Activated CD4-positive, alpha-beta T cell treated with anti-CD3 and anti-CD28 coated beads, Interleukin-2, amount 50 U/mL, for 1 hour (primary cell): Measurements from ENCODE around the gene METTL13.
A peak's percentile ranks its signal among the peaks of the same experiment; 100 is the strongest.

ENCODE experiments used
- DNase-seq: peaks from one replicate; pipeline ENCODE4 v3.0.0-alpha.2; 2020

The METTL13 gene

DNA sequence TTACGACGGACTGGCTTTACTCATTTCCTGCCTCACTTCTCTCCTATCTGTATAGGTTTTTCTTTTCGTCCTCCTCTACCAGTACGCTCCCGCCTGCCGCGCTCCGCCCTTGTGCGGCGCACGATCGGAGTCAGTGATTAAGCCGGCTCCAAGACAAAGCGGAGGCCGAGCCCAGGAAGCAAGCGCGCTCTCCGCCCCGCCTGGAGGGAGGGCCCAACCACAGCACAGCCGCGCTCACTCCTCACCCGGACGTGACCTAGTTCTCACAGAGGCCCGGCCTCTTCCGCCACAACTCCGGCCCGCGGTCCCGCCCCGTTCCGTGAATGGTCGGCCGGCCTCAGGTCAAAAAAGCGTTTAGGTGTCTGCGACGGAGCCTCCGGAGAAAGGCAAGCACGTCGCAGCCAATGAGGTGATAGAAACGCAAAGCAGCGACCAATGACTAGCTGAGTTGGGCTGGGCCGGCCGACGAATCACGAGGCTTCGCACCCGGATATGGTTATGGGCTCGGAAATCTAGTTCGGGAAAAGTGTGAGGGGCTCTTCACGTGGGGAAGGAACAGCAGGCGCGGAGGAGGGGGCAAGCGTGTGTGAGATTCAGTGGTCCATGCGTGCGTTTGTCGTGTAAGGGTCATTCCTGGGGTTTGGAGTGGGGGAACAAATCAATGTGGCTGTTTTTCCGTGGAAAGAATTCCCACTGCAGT, at the start of gene METTL13:
TSS of gene METTL13 (plus strand) at position 485 of the 700 bp plus-strand sequence. CDS start 308 bp downstream, outside the sequence.
- DNase-seq: peak; percentile 98

DNA sequence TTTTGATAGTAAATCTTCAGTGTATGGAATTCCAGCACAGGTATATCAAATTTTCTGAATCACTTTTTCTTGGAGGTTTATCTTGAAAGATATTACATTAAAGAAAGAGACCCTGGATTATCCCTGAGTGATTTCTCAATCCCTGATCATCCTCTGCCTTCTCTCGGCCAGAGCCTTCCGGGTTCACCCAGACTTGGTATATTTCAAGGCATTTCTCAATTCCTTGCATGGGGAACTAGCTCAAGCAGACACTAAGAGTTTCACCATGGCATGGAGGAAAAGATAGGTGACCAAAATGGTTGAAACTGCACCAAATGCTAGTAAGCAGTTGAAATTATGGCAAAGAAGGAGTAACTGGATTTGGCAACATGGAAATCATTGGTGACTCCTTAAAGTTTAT, 45.3 kb upstream of the METTL13 start:
- no peak for DNase-seq

DNA sequence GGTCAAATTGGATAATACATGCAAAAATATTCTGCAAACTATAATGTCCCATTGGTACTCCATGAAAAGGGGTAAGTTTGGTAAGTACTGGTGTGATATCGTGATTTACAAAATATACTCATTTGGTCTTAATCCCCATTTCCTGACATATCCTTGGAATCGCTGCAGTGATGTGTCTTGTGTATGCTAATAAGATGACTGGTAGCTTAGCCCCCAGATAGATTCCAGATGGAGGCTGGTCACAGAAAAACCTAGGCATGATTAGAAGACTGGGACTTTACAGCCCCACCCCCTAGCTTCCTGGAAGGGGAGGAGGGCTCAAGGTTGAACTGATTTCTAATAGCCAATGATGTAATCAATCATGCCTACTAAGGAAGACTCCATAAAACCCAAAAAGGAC, 42.5 kb upstream of the METTL13 start:
- no peak for DNase-seq

DNA sequence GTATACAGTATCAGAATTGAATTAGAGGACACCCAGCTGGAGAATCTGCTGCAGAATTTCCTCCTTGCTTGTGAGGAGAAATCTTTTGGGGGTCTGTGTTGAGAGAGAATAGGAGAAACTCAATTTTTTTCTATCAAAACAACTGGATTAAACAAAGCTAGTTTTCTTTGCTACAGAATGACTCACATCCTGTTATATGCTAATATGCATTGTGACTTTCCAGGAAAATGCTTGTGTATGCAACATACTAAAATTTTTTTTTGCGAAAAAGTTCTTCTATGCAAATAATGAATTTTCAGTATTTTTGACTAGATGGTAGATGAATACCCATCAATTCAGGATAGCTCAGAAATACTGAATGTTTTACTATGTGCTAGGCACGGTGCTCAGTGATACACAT, 41.8 kb upstream of the METTL13 start:
- no peak for DNase-seq

- no peak for DNase-seq
Observed at GRCh38 chr1:171740356-171740863, 41.0 kb upstream of the METTL13 start.

DNA sequence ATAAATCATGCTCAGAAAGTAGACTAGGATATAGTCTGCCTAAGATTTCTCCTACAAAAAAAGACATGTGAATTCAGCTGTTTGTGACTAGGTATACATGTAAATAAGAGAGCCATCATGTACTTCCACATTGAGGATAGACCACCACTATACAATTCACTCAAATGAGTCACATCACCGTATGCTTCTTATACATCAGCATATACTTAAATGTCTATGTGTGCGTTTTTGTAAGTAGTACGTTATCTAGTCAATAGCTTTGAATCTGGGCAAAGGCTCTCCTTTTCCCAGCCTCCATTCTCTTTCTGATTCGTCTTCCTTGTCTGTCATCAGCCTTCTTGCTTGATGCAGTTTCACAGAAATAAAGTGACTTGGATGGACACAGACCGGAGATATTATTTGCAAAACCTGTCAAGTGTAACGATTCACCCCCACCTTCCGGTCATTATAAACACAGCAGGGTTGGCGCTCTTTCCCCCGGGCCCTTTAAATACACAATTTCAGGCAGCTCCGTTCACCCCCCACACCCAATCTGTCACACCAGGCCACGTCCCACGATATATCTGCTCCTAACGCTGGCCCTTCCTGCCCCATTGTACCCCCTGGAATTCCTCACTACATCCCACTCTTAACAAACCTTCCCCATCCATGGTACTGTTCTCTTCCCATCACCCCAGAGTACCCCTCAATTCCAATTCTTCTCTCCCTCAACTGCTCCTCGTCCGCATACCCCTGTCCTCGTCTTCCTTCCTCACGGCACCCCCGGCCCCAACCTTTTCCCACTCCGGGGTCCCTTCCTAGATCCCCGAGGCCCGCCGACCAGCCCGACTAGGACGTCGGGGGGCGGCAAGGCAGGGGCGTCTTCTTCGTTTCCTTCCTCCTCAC, 40.2 kb upstream of the METTL13 start:
- peak; percentile 37 for DNase-seq

GRCh38 chr1:171741872-171742576, 39.4 kb upstream of the METTL13 start, which contains the start of gene VAMP4:
VAMP4 (minus strand) TSS chr1:171742065; CDS start chr1:171738414, 3,651 bp downstream.
- DNase-seq: peak; percentile 86

GRCh38 chr1:171742577-171742922, 38.9 kb upstream of the METTL13 start:
- DNase-seq: peak; percentile 7

DNA sequence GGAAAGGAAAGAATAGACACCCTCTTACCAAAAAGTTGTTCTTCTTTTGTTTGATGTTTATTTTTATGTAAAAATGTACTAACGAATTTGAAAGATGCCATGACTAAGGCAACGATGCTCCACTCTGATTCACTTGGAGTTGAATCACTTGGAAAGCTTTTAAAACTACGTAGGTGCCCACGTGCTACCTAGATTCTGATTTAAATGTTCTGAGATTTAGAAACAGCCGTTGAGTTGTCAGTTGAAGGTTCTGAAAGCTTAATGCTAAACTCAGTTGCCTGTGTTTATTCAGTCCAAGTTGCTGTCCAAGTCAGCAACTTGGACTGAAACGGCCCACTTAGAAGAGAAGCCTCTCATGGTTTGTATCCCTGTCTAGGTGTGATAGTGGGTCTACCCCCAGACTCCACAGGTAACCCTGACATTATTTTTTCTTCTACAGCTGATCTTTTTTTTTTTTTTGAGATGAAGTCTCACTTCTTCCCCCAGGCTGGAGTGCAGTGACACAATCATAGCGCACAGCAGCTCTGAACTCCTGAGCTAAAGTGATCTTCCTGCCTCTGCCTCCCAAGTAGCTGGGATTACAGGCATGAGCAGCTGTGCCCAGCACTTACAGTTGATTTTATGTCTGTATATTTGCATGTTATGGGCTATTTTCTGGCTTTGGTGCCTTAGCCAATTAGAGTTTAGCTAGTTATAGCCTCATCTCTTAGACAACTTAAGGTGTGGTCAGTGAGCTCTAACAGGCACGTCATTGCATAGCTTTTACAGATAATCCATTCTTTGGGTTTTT, 38.2 kb upstream of the METTL13 start:
- no peak for DNase-seq

DNA sequence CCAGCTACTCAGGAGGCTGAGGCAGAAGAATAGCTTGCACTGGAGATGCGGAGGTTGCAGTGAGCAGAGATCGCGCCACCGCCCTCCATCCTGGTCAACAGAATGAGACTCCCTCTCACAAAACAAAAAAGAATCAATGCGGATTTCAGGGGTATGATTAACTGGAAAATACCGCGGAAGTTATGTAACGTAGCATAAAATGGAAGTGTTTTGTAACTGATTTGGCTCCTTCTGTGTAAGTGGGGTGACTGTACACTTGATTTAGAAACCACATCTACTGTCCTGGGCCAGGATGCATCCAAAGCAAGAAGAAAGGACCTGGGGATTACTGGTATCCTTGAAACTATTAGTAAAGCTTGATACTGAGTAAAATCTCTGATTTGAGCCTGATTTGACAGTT, 36.5 kb upstream of the METTL13 start:
- no peak for DNase-seq

DNA sequence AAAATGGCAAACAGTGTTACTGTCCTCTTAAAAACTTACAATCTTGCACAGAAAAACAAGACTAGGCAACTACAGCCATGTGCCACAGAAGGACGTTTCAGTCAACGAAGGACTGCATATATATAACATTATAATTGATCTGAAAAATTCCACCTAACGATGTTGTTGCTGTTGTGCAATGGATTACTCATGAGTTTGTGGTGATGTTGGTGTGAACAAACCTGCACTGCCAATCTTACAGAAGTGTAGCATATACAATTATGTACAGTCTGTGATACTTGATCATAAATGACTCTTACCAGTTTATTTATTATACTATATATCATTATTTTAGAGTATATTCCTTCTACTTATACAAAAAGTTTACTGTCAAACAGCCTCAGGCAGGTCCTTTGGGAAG, 32.8 kb upstream of the METTL13 start:
- DNase-seq: no peak

DNA sequence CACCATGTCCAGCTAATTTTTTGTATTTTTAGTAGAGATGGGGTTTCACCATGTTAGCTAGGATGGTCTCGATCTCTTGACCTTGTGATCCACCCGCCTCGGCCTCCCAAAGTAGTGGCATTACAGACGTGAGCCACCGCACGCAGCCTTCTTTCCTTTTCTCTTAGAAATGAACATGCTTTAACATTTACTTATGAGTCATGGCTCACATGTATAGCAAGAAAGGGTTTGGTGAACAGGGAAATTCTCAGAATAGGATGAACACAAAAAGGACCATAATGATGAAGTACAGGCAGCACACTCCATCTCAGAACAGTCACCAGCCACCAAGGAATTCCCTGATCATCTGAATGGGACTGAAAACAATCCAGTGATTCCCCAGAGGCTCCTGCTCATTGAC, 30.2 kb upstream of the METTL13 start:
- no peak for DNase-seq

DNA sequence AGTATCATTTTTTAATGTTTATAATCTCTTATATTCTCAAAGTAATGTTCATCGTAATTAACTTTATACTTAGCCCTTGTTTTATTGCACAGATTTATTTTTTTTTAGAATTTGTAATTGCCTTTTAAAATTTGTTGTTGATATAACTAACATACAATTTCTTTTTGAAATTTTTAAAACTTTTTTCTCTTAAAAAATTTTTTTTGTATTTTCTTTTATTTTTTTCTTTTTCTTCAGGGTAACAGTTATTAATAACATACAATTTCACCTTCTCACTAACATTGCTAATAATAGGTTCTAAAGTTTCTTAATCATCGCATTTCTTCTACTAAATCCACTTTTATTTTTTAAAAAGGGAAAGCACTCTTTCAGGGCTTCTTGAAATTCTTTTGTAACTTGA, 28.3 kb upstream of the METTL13 start:
- no peak for DNase-seq

- no peak for DNase-seq
Observed at GRCh38 chr1:171753685-171754352, 27.6 kb upstream of the METTL13 start.

DNA sequence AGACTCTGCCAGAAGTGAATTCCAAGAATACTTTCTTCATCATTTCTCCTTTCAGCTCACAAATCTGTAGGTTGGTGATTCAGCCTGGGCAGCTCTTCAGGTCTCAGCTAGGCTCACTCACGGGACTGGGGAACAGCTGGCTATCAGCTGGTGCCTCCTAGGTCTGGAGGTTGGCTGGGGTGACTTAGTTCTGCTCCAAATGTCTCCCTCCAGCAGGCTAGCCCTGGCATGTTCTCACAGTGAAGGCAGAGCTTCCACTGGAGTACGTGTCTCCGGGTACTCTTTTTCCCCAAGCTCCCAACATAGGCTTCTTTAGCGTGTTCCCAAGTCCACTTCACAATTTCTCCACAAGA, 27.1 kb upstream of the METTL13 start:
- DNase-seq: no peak

DNA sequence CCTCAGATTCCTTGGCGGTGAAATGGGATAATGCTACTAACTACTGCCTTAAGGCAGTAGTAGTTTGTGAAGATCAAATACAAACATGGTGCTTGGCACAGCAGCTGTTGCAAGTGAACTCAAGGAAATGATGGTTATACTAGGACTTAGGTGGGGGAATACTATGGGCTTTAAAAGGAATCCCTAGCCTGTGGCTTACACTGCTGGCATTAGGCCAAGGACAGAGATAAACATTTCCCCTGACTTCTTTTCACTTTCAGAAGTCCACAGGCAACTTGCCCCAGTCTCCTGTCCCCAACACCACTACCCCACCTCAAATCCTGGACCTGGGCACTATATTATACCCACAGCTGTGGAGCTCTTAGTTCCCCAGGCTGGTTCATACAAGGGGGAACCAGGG, 26.5 kb upstream of the METTL13 start:
- DNase-seq: no peak

- DNase-seq: no peak
Observed at GRCh38 chr1:171756856-171757255, 24.6 kb upstream of the METTL13 start.

DNA sequence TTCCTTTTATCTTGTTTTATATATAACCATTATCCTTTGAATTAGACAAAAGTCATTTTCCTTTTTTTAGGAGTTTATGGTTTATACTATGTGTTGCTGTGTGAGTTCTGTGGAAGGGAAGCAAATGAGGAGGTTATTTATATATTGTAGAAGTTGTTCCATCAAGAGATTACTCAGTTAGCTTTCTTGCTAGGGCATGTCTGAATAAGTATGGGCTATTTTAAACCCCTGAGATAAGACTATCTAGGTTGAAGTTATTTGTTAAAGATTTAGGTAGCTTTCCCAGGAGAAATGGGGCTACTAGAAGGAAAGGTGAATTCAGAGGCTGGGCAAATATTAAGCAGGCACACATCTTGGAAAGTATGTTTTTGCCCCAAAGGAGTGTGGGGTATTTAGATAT, 23.4 kb upstream of the METTL13 start:
- DNase-seq: no peak

DNA sequence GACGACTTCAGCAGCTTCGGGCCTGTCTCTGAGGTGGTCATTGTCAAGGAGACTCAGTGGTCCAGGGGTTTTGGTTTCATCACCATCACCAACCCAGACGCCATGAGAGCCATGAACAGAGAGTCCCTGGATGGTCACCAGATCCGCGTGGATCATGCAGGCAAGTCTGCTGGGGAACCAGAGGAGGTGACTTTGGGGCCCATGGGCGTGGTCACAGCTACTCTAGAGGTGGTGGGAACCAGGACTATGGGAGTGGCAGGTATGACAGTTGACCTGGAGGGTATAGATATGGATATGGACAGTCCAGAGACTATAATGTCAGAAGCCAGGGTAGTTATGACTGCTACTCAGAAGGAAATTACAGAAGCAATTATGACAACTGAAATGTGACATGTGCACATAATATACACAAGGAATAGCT, 19.3 kb upstream of the METTL13 start:
- DNase-seq: no peak

DNA sequence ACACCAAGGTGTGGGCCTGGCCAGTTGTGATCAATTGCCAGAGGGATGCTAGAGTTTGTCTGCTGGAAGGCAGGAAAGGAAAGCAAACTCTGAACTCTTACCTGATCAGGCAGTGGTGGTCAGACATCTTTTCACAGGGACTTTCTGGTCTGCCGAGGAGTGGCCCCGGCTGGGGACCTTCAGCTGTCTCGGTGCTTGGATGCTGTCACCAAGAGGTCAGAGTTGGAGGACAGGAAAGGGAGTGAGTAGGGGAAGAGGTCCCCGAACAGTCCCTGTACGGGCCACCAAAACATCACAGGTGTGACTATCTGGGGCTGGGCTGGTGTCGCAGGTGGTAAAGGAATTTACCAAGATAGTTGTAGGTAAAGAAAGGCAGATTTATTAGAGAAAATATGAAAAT, 17.7 kb upstream of the METTL13 start:
- DNase-seq: no peak

- DNase-seq: no peak
Observed at GRCh38 chr1:171769171-171769570, 12.3 kb upstream of the METTL13 start.

DNA sequence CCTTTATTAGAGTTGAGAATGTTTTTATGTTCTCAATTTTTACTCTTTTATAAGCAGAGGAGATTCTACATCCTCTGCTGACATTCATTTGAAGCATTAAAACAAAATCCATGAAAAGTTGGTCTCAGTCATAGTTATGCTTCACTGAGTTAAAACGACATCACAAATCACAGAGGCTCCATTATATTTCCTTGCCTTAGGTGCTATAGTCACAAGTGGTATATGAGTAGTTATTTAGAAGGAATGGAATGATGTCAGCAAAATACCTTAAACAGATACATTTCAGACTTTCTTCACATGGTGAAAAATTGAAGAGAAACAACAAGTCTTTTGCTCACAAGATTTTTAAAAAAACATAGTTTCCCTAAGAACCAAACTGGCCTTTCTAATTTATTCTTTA, 11.7 kb upstream of the METTL13 start:
- no peak for DNase-seq
